Measurements from ENCODE around the gene AHI1.

- TF ChIP-seq CTCF (IDR thresholded peaks at IDR 0.05) (no peak), POLR2AphosphoS5 (IDR thresholded peaks at IDR 0.05) (no peak)
Measured at GRCh38 chr6:135458051-135458450, 39.5 kb downstream of the AHI1 start.
